Measurements from ENCODE around the gene ZNF687.

The ZNF687 gene

DNA sequence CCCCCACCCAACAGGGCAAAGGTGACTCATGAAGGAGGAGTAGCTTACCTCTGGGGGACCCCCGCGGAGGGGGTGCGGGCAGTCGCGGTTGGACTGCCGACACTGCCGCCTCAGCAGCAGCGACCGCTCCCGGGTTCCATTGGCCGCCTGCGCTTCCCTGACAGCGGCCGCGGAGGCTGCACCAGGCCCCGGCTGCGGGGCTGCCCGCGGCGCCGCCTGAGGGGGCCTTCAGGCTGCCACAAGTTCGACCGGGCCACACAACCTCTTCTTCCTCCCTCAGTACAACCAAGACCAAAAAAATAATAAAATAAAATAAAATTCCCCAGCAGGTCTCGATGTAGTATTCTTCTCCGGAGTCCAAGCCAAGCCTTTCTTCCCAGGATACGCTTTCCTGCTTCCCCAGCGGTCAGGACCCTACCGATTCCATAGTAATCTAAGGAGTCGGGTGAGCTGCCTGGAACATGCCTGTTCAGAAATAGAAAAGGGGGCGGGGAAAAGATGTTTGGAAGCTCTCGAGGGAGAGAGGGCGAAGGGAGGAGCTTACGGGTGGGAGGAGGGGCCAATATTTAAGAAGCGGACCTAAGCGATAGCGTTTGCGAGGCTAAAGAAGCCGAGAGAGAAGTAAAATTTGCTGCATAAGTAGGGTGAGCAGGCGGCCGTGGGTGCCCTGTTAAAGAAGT, 45.3 kb downstream of the ZNF687 start, which contains the start of gene PI4KB:
TSS of gene PI4KB (minus strand) at position 194 of the 680 bp plus-strand sequence. CDS start 10,935 bp downstream, outside the sequence.
- peak within 1 kb of the TSS; percentile 70 for H2AFZ ChIP-seq (ENCODE audit: low read depth, low read length)
- H3K27me3 ChIP-seq (ENCODE audit: low read depth, low read length) = no peaks in the 10 kb centered on the region
- H3K4me2 ChIP-seq (ENCODE audit: low read length) = peak within 1 kb of the TSS; percentile 98
- no peaks in the 10 kb centered on the region for H4K20me1 ChIP-seq (ENCODE audit: insufficient read depth, low read length)
- peak within 1 kb of the TSS; percentile 84 for H3K9ac ChIP-seq (ENCODE audit: low read length)
- H3K27ac ChIP-seq (ENCODE audit: low read length) = peak within 1 kb of the TSS; percentile 77
- peaks cover 20% of the 10 kb centered on the region for H3K4me1 ChIP-seq (ENCODE audit: low read length)
- peak within 1 kb of the TSS; percentile 93 for H3K4me3 ChIP-seq (ENCODE audit: low read length)
- H3K36me3 ChIP-seq (replicated peaks; ENCODE audit: low read depth, low read length) = peaks cover 22% of the 10 kb centered on the region
- TF ChIP-seq EZH2phosphoT487 (IDR thresholded peaks at IDR 0.05; ENCODE audit: low read depth) = no peak
- TF ChIP-seq, protein P1, sequence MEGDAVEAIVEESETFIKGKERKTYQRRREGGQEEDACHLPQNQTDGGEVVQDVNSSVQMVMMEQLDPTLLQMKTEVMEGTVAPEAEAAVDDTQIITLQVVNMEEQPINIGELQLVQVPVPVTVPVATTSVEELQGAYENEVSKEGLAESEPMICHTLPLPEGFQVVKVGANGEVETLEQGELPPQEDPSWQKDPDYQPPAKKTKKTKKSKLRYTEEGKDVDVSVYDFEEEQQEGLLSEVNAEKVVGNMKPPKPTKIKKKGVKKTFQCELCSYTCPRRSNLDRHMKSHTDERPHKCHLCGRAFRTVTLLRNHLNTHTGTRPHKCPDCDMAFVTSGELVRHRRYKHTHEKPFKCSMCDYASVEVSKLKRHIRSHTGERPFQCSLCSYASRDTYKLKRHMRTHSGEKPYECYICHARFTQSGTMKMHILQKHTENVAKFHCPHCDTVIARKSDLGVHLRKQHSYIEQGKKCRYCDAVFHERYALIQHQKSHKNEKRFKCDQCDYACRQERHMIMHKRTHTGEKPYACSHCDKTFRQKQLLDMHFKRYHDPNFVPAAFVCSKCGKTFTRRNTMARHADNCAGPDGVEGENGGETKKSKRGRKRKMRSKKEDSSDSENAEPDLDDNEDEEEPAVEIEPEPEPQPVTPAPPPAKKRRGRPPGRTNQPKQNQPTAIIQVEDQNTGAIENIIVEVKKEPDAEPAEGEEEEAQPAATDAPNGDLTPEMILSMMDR (IDR thresholded peaks at IDR 0.05; ENCODE audit: low read depth, low read length) = no peak
- H3K9me3 ChIP-seq (ENCODE audit: insufficient read depth, low read length) = no peaks in the 10 kb centered on the region
- peaks cover 33% of the 10 kb centered on the region for H3K79me2 ChIP-seq (ENCODE audit: low read length)

DNA sequence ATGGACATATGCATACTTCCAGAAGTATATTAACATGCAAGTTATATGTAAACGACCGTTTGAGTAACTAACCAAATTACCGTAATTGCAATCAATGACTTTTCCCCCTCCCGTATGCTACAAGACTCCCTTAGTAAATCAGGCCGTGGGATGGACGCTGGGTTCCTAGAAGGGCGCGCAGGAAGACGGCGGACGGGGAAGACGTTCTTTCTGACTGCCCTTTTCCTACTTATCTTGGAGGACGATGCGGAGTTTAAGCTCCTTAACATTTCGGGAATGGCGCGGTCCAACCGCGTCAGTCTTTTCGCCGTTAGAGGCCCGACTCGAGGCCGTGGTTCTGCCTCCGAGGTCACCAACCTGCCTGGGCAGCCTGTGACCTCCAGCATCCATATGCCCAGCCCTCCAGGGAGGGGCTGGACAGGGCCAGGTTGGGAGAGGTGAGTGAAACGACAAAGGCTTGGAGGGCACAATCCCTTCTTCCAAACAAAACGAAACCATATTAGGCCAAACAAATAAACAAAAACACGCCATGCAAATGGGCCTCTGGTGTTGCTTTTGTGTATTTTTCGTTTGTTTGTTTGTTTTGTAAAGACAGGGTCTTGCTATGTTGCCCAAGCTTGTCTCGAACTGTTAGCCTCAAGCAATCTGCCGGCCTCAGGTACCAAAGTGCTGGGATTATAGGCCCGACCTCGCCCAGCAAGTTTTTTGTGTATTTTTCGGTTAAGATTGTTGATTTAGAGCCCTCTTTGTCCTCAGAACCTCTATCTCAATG, 46.0 kb downstream of the ZNF687 start:
- peak overlapping the region; percentile 70 for H2AFZ ChIP-seq (ENCODE audit: low read depth, low read length)
- peaks cover 30% of the 10 kb centered on the region for H3K79me2 ChIP-seq (ENCODE audit: low read length)
- H3K36me3 ChIP-seq (replicated peaks; ENCODE audit: low read depth, low read length) = peaks cover 19% of the 10 kb centered on the region
- H3K27me3 ChIP-seq (ENCODE audit: low read depth, low read length) = no peaks in the 10 kb centered on the region
- H3K4me1 ChIP-seq (ENCODE audit: low read length) = peaks cover 20% of the 10 kb centered on the region
- H3K27ac ChIP-seq (ENCODE audit: low read length) = peak overlapping the region; percentile 77
- no peak for TF ChIP-seq EZH2phosphoT487 (IDR thresholded peaks at IDR 0.05; ENCODE audit: low read depth)
- TF ChIP-seq, protein P1 (IDR thresholded peaks at IDR 0.05; ENCODE audit: low read depth, low read length) = no peak
- peak overlapping the region; percentile 84 for H3K9ac ChIP-seq (ENCODE audit: low read length)
- H3K9me3 ChIP-seq (ENCODE audit: insufficient read depth, low read length) = no peaks in the 10 kb centered on the region
- peak overlapping the region; percentile 98 for H3K4me2 ChIP-seq (ENCODE audit: low read length)
- H4K20me1 ChIP-seq (ENCODE audit: insufficient read depth, low read length) = no peaks in the 10 kb centered on the region
- H3K4me3 ChIP-seq (ENCODE audit: low read length) = peak overlapping the region; percentile 93

DNA sequence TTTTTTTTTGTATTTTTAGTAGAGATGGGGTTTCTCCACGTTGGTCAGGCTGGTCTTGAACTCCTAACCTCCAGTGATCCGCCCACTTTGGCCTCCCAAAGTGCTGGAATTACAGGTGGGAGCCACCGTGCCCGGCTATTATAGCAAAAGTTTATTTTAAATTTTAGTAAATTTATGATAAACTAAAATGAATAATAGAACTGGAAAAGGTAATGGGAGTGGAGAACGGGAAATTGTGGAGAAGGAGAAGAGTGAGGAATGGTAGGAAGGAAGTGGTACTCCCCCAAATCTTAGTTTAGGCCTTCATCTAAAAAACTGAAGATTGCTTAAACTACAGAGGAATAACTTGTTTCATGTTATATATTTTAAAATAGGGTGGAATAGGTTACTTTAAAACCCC, 52.7 kb downstream of the ZNF687 start:
- Histone ChIP-seq H3K27me3 (ENCODE audit: low read depth, low read length) (no peaks in the 10 kb centered on the region), H4K20me1 (ENCODE audit: insufficient read depth, low read length) (no peaks in the 10 kb centered on the region)

More for the DNA sequence above, 52.7 kb downstream of the ZNF687 start:
- Histone ChIP-seq H2AFZ (ENCODE audit: low read depth, low read length) (no peak overlapping the region), H3K36me3 (replicated peaks; ENCODE audit: low read depth, low read length) (peaks cover 13% of the 10 kb centered on the region), H3K4me2 (ENCODE audit: low read length) (no peak overlapping the region), H3K27ac (ENCODE audit: low read length) (no peak overlapping the region), H3K9ac (ENCODE audit: low read length) (no peak overlapping the region), H3K9me3 (ENCODE audit: insufficient read depth, low read length) (no peaks in the 10 kb centered on the region), H3K79me2 (ENCODE audit: low read length) (no peaks in the 10 kb centered on the region), H3K4me3 (ENCODE audit: low read length) (no peak overlapping the region), H3K4me1 (ENCODE audit: low read length) (no peaks in the 10 kb centered on the region)
- no peak for TF ChIP-seq EZH2phosphoT487 (IDR thresholded peaks at IDR 0.05; ENCODE audit: low read depth)
- TF ChIP-seq, protein P1 (IDR thresholded peaks at IDR 0.05; ENCODE audit: low read depth, low read length) = no peak

All from OCI-LY3 (cell line).